H1 (cell line): ENCODE measurements around the gene KATNIP.

Experiments used
- CHD1 ChIP-seq: IDR thresholded peaks from 2 replicates; pipeline ENCODE4 v1.6.1; 2012; ENCODE audit warnings: low read depth, low read length, improper control_type of control experiment
- EGR1 ChIP-seq: IDR thresholded peaks from 2 replicates; pipeline ENCODE4 v1.6.1; 2011; ENCODE audit warnings: low read depth, low read length, borderline replicate concordance
- EP300 ChIP-seq, 2 experiments: IDR thresholded peaks; 1 replicate in 1 of 2; 2 replicates in 1 of 2; pipeline ENCODE4 v1.6.1; 2011 to 2012; ENCODE audit warnings: low read depth in 2 of 2, low read length in 2 of 2, mild to moderate bottlenecking in 2 of 2, borderline replicate concordance in 1 of 2, inconsistent platforms in 1 of 2, moderate library complexity in 1 of 2
- EZH2 ChIP-seq: fragments of 200-600 bp; sonication (generic); IDR thresholded peaks from 2 replicates; pipeline ENCODE4 v1.7.1; 2012; ENCODE audit warnings: low read depth, mild to moderate bottlenecking, moderate library complexity, low read length, inconsistent platforms; ENCODE audit not compliant: severe bottlenecking
- GABPA ChIP-seq: IDR thresholded peaks from 2 replicates; pipeline ENCODE4 v1.6.1; 2011; ENCODE audit warnings: mild to moderate bottlenecking, low read length, moderate library complexity, borderline replicate concordance; ENCODE audit not compliant: insufficient read depth
- MAFK ChIP-seq: IDR thresholded peaks from 2 replicates; pipeline ENCODE4 v1.6.1; 2012; ENCODE audit warnings: low read depth, mild to moderate bottlenecking, improper control_type of control experiment, low read length
- POLR2A ChIP-seq, 2 experiments: IDR thresholded peaks; 1 replicate in 1 of 2; 2 replicates in 1 of 2; pipeline ENCODE4 v1.6.1; 2011; ENCODE audit warnings: low read depth in 2 of 2, low read length in 2 of 2, mild to moderate bottlenecking in 2 of 2; ENCODE audit errors: control extremely low read depth in 1 of 2
- POLR2AphosphoS5 ChIP-seq: IDR thresholded peaks from 2 replicates; pipeline ENCODE4 v1.6.1; 2011; ENCODE audit warnings: low read depth, low read length
- RAD21 ChIP-seq, 2 experiments: IDR thresholded peaks in 1 of 2; conservative IDR thresholded peaks in 1 of 2; 2 replicates each; pipeline ENCODE4 v1.6.1; 2011; ENCODE audit warnings: low read depth in 2 of 2, low read length in 2 of 2, improper control_type of control experiment in 1 of 2, inconsistent platforms in 1 of 2, mild to moderate bottlenecking in 1 of 2, moderate library complexity in 1 of 2
- RFX5 ChIP-seq: IDR thresholded peaks from 2 replicates; pipeline ENCODE4 v1.6.1; 2011; ENCODE audit warnings: low read depth, low read length, improper control_type of control experiment, borderline replicate concordance
- SP2 ChIP-seq: IDR thresholded peaks from 2 replicates; pipeline ENCODE4 v1.6.1; 2012; ENCODE audit warnings: mild to moderate bottlenecking, low read length, inconsistent platforms
- SRF ChIP-seq: IDR thresholded peaks from 2 replicates; pipeline ENCODE4 v1.6.1; 2011; ENCODE audit warnings: mild to moderate bottlenecking, low read depth, low read length, moderate library complexity
- USF2 ChIP-seq: IDR thresholded peaks from 2 replicates; pipeline ENCODE4 v1.6.1; 2011; ENCODE audit warnings: low read length, improper control_type of control experiment
- TF ChIP-seq, protein P1 (sequence below), 3 experiments: IDR thresholded peaks; 1 replicate in 2 of 3; 2 replicates in 1 of 3; pipeline versions ENCODE4 v1.5.1 to v1.6.1; 2011; ENCODE audit warnings: low read length in 3 of 3, mild to moderate bottlenecking in 3 of 3, inconsistent platforms in 2 of 3, low read depth in 1 of 3, moderate library complexity in 1 of 3; ENCODE audit not compliant: insufficient read depth in 1 of 3; ENCODE audit errors: control extremely low read depth in 1 of 3

DNA sequence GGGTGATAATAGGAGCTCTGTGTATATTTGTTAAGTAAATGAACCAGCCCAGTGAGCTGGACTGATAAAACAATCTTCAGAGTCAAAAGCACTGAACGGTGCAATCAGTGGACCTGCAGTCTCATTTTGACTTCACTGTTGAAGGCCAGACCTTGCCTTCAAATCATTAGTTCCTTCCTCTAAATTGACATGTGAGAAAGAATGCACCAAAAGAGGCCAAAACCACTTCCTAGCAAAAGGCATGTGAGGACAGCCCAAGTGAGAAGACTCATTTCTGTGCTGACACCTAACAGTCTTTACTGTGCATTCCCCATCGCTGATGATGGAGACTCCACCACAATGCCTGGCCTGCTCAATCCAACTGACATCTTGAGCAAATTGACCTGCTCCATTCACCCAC is 10.8 kb upstream of the KATNIP start:
- TF ChIP-seq, protein P1, sequence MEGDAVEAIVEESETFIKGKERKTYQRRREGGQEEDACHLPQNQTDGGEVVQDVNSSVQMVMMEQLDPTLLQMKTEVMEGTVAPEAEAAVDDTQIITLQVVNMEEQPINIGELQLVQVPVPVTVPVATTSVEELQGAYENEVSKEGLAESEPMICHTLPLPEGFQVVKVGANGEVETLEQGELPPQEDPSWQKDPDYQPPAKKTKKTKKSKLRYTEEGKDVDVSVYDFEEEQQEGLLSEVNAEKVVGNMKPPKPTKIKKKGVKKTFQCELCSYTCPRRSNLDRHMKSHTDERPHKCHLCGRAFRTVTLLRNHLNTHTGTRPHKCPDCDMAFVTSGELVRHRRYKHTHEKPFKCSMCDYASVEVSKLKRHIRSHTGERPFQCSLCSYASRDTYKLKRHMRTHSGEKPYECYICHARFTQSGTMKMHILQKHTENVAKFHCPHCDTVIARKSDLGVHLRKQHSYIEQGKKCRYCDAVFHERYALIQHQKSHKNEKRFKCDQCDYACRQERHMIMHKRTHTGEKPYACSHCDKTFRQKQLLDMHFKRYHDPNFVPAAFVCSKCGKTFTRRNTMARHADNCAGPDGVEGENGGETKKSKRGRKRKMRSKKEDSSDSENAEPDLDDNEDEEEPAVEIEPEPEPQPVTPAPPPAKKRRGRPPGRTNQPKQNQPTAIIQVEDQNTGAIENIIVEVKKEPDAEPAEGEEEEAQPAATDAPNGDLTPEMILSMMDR (IDR thresholded peaks at IDR 0.05; ENCODE audit: control extremely low read depth in 1 of 3, insufficient read depth in 1 of 3, low read depth in 1 of 3, low read length in 3 of 3) = no peak
- TF ChIP-seq POLR2A (IDR thresholded peaks at IDR 0.05; ENCODE audit: control extremely low read depth in 1 of 2, low read depth in 2 of 2, low read length in 2 of 2) = no peak
- TF ChIP-seq POLR2AphosphoS5 = no peak
- no peak for TF ChIP-seq USF2
- no peak for TF ChIP-seq CHD1
- TF ChIP-seq RFX5 = no peak
- no peak for TF ChIP-seq SP2
- TF ChIP-seq RAD21 (IDR thresholded peaks at IDR 0.05 in 1 of 2, conservative IDR thresholded peaks at IDR 0.05 in 1 of 2; ENCODE audit: low read depth in 2 of 2, low read length in 2 of 2) = no peak
- TF ChIP-seq EZH2 = no peak
- TF ChIP-seq GABPA = no peak
- no peak for TF ChIP-seq EP300 (IDR thresholded peaks at IDR 0.05; ENCODE audit: borderline replicate concordance in 1 of 2, low read depth in 2 of 2, low read length in 2 of 2)
- no peak for TF ChIP-seq MAFK
- no peak for TF ChIP-seq SRF
- TF ChIP-seq EGR1 = no peak
